ENCODE data around the gene NFKBIE. TPM values are rescaled to one million over a fixed set of nuclear protein-coding genes. Genes with fewer than 3 reads are reported as not detected.

Gene NFKBIE
- total RNA-seq, 1 donor from 2014 or later: 10.1 TPM

- Histone ChIP-seq H3K79me2 (ENCODE audit: insufficient read depth, low read length) (no peaks in the 10 kb centered on the region), H3K27me3 (ENCODE audit: insufficient read depth, low read length) (peaks cover 56% of the 10 kb centered on the region), H4K20me1 (ENCODE audit: insufficient read depth, low read length) (peaks cover 5% of the 10 kb centered on the region), H3K4me2 (ENCODE audit: low read length) (no peak overlapping the region), H3K9ac (ENCODE audit: low read length) (no peak overlapping the region), H2AFZ (ENCODE audit: low read depth, low read length) (no peak overlapping the region), H3K4me1 (ENCODE audit: insufficient read depth, low read length) (peaks cover 10% of the 10 kb centered on the region), H3K36me3 (ENCODE audit: insufficient read depth, low read length) (no peaks in the 10 kb centered on the region), H3K4me3 (ENCODE audit: insufficient read depth, low read depth, low read length) (no peak overlapping the region), H3K27ac (ENCODE audit: low read depth, low read length) (no peak overlapping the region), H3K9me3 (ENCODE audit: insufficient read depth, low read depth, low read length) (peaks cover 3% of the 10 kb centered on the region)
- Mint-ChIP-seq H3K27ac (ENCODE audit: unreplicated experiment) (no peak overlapping the region), H3K36me3 (ENCODE audit: low read depth, unreplicated experiment) (peaks cover 2% of the 10 kb centered on the region), H3K4me1 (ENCODE audit: low read depth, unreplicated experiment) (peaks cover under 1% of the 10 kb centered on the region), H3K27me3 (ENCODE audit: low read depth, unreplicated experiment) (peaks cover 81% of the 10 kb centered on the region), H3K4me3 (ENCODE audit: unreplicated experiment) (no peak overlapping the region), H3K9me3 (ENCODE audit: unreplicated experiment) (peaks cover 7% of the 10 kb centered on the region)
- TF ChIP-seq EZH2 (IDR thresholded peaks at IDR 0.05; ENCODE audit: insufficient read depth, low read length) (no peak), CTCF (IDR thresholded peaks at IDR 0.05; ENCODE audit: insufficient read depth, low read depth, low read length) (no peak)
- FAIRE-seq: no peak
- DNase-seq (ENCODE audit: low read depth): no peak
Observed at GRCh38 chr6:44292661-44293365, 27.5 kb upstream of the NFKBIE start.

- Mint-ChIP-seq H3K9me3 (ENCODE audit: unreplicated experiment) (peaks cover 7% of the 10 kb centered on the region), H3K4me3 (ENCODE audit: unreplicated experiment) (no peak overlapping the region), H3K4me1 (ENCODE audit: low read depth, unreplicated experiment) (no peaks in the 10 kb centered on the region), H3K36me3 (ENCODE audit: low read depth, unreplicated experiment) (peaks cover 3% of the 10 kb centered on the region), H3K27ac (ENCODE audit: unreplicated experiment) (no peak overlapping the region), H3K27me3 (ENCODE audit: low read depth, unreplicated experiment) (peaks cover 87% of the 10 kb centered on the region)
- TF ChIP-seq CTCF (IDR thresholded peaks at IDR 0.05; ENCODE audit: insufficient read depth, low read depth, low read length) (no peak), EZH2 (IDR thresholded peaks at IDR 0.05; ENCODE audit: insufficient read depth, low read length) (no peak)
- Histone ChIP-seq H2AFZ (ENCODE audit: low read depth, low read length) (no peak overlapping the region), H4K20me1 (ENCODE audit: insufficient read depth, low read length) (peaks cover 2% of the 10 kb centered on the region), H3K27ac (ENCODE audit: low read depth, low read length) (no peak overlapping the region), H3K4me2 (ENCODE audit: low read length) (no peak overlapping the region), H3K27me3 (ENCODE audit: insufficient read depth, low read length) (peaks cover 52% of the 10 kb centered on the region), H3K4me3 (ENCODE audit: insufficient read depth, low read depth, low read length) (no peak overlapping the region), H3K36me3 (ENCODE audit: insufficient read depth, low read length) (no peaks in the 10 kb centered on the region), H3K4me1 (ENCODE audit: insufficient read depth, low read length) (peaks cover 2% of the 10 kb centered on the region), H3K79me2 (ENCODE audit: insufficient read depth, low read length) (no peaks in the 10 kb centered on the region), H3K9me3 (ENCODE audit: insufficient read depth, low read depth, low read length) (peaks cover 3% of the 10 kb centered on the region), H3K9ac (ENCODE audit: low read length) (no peak overlapping the region)
- FAIRE-seq (no peak), DNase-seq (ENCODE audit: low read depth) (no peak)
Observed at GRCh38 chr6:44291841-44292240, 26.5 kb upstream of the NFKBIE start.

- Mint-ChIP-seq H3K27me3 (ENCODE audit: low read depth, unreplicated experiment) (peaks cover 88% of the 10 kb centered on the region), H3K4me3 (ENCODE audit: unreplicated experiment) (no peak overlapping the region), H3K9me3 (ENCODE audit: unreplicated experiment) (peaks cover 7% of the 10 kb centered on the region), H3K4me1 (ENCODE audit: low read depth, unreplicated experiment) (no peaks in the 10 kb centered on the region), H3K36me3 (ENCODE audit: low read depth, unreplicated experiment) (peaks cover 4% of the 10 kb centered on the region), H3K27ac (ENCODE audit: unreplicated experiment) (no peak overlapping the region)
- Histone ChIP-seq H2AFZ (ENCODE audit: low read depth, low read length) (no peak overlapping the region), H3K4me2 (ENCODE audit: low read length) (no peak overlapping the region), H4K20me1 (ENCODE audit: insufficient read depth, low read length) (no peaks in the 10 kb centered on the region), H3K27ac (ENCODE audit: low read depth, low read length) (no peak overlapping the region), H3K4me3 (ENCODE audit: insufficient read depth, low read depth, low read length) (no peak overlapping the region), H3K27me3 (ENCODE audit: insufficient read depth, low read length) (peaks cover 39% of the 10 kb centered on the region), H3K36me3 (ENCODE audit: insufficient read depth, low read length) (no peaks in the 10 kb centered on the region), H3K9ac (ENCODE audit: low read length) (no peak overlapping the region), H3K9me3 (ENCODE audit: insufficient read depth, low read depth, low read length) (no peaks in the 10 kb centered on the region), H3K4me1 (ENCODE audit: insufficient read depth, low read length) (no peaks in the 10 kb centered on the region), H3K79me2 (ENCODE audit: insufficient read depth, low read length) (no peaks in the 10 kb centered on the region)
- TF ChIP-seq EZH2 (IDR thresholded peaks at IDR 0.05; ENCODE audit: insufficient read depth, low read length) (no peak), CTCF (IDR thresholded peaks at IDR 0.05; ENCODE audit: insufficient read depth, low read depth, low read length) (no peak)
- DNase-seq (ENCODE audit: low read depth) (no peak), FAIRE-seq (no peak)
Observed at GRCh38 chr6:44289726-44290260, 24.4 kb upstream of the NFKBIE start.
